GM12801 (cell line): ENCODE data around the gene UMOD.

Source experiments
- CTCF ChIP-seq: IDR thresholded peaks from one replicate; pipeline ENCODE4 v1.5.1; 2011; ENCODE audit warnings: control low read depth; ENCODE audit not compliant: insufficient read length; ENCODE audit errors: extremely low read depth

UMOD gene

GRCh38 chr16:20313741-20314140, 38.8 kb downstream of the UMOD start:
- TF ChIP-seq CTCF, result no peak

- no peak for TF ChIP-seq CTCF
Observed at GRCh38 chr16:20311548-20311947, 41.0 kb downstream of the UMOD start.

GRCh38 chr16:20310421-20311395, 41.8 kb downstream of the UMOD start:
- no peak for TF ChIP-seq CTCF

GRCh38 chr16:20309786-20310185, 42.7 kb downstream of the UMOD start:
- TF ChIP-seq CTCF, result no peak

- TF ChIP-seq CTCF, result no peak
Observed at GRCh38 chr16:20308801-20309590, 43.5 kb downstream of the UMOD start.

- no peak for TF ChIP-seq CTCF
Observed at GRCh38 chr16:20308266-20308665, 44.2 kb downstream of the UMOD start.

GRCh38 chr16:20307791-20308190, 44.7 kb downstream of the UMOD start:
- no peak for TF ChIP-seq CTCF
